ENCODE data around the gene TNIK.

- TF ChIP-seq EZH2 (IDR thresholded peaks at IDR 0.05; ENCODE audit: borderline replicate concordance) (no peak), CTCF (IDR thresholded peaks at IDR 0.05; ENCODE audit: poor library complexity) (no peak), EZH2phosphoT487 (IDR thresholded peaks at IDR 0.05; ENCODE audit: low read depth, severe bottlenecking, unreplicated experiment) (no peak)
These were observed 365.8 kb downstream of the TNIK start for GRCh38 chr3:171094411-171094810.

Data from hepatocyte (in vitro differentiated cells).